SK-N-SH (cell line): ENCODE data around the gene MEF2B.

Source experiments
- CHD2 ChIP-seq: fragments of 150-350 bp; IDR thresholded peaks from 2 replicates; pipeline ENCODE4 v1.6.1; 2018; ENCODE audit warnings: low read length; ENCODE audit not compliant: partially characterized antibody
- EP300 ChIP-seq, 2 experiments: IDR thresholded peaks; 2 replicates each; pipeline versions ENCODE4 v1.4.0 to v1.6.1; 2012; ENCODE audit warnings: borderline replicate concordance in 1 of 2, low read depth in 1 of 2, low read length in 1 of 2
- MEF2A ChIP-seq: IDR thresholded peaks from 2 replicates; pipeline ENCODE4 v1.4.0; 2012; ENCODE audit warnings: low read depth, borderline replicate concordance
- NRF1 ChIP-seq: IDR thresholded peaks from 2 replicates; pipeline ENCODE4 v1.6.1; 2012; ENCODE audit warnings: low read depth, mild to moderate bottlenecking, low read length
- REST ChIP-seq: IDR thresholded peaks from 2 replicates; pipeline ENCODE4 v1.6.1; 2012; ENCODE audit warnings: mild to moderate bottlenecking, low read depth, low read length, moderate library complexity
- YY1 ChIP-seq: IDR thresholded peaks from 2 replicates; pipeline ENCODE4 v1.4.0; 2012; ENCODE audit warnings: low read depth, mild to moderate bottlenecking
- ZBTB33 ChIP-seq: IDR thresholded peaks from 2 replicates; pipeline ENCODE4 v1.4.0; 2012; ENCODE audit warnings: low read depth, borderline replicate concordance
- TF ChIP-seq, protein P1 (sequence below): fragments of 200-600 bp; sonication (generic); IDR thresholded peaks from 2 replicates; pipeline ENCODE4 v1.6.1; 2017; ENCODE audit warnings: antibody characterized with exemption, mild to moderate bottlenecking, moderate library complexity

- TF ChIP-seq, protein P1, sequence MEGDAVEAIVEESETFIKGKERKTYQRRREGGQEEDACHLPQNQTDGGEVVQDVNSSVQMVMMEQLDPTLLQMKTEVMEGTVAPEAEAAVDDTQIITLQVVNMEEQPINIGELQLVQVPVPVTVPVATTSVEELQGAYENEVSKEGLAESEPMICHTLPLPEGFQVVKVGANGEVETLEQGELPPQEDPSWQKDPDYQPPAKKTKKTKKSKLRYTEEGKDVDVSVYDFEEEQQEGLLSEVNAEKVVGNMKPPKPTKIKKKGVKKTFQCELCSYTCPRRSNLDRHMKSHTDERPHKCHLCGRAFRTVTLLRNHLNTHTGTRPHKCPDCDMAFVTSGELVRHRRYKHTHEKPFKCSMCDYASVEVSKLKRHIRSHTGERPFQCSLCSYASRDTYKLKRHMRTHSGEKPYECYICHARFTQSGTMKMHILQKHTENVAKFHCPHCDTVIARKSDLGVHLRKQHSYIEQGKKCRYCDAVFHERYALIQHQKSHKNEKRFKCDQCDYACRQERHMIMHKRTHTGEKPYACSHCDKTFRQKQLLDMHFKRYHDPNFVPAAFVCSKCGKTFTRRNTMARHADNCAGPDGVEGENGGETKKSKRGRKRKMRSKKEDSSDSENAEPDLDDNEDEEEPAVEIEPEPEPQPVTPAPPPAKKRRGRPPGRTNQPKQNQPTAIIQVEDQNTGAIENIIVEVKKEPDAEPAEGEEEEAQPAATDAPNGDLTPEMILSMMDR, result no peak
- no peak for TF ChIP-seq REST
- TF ChIP-seq NRF1, result no peak
- TF ChIP-seq EP300 (IDR thresholded peaks at IDR 0.05; ENCODE audit: borderline replicate concordance in 1 of 2, low read depth in 1 of 2, low read length in 1 of 2), result no peak
- no peak for TF ChIP-seq ZBTB33
- no peak for TF ChIP-seq YY1
- TF ChIP-seq MEF2A, result no peak
- TF ChIP-seq CHD2, result no peak
These were observed 37.8 kb upstream of the MEF2B start for GRCh38 chr19:19207637-19208572.
